DMS114 treated with DMSO at 0.1 percent for 48 hours (cell line): ENCODE results near the gene OR6C1.
"Not testable (repeated sequence)": the region's sequence is repeated elsewhere in the genome, so short reads cannot be mapped to it uniquely, and the experiment has no call there.

ENCODE experiments used
- DNase-seq: peaks from one replicate; lab custom pipeline; 2025; ENCODE audit not compliant: unreplicated experiment; lab: John Stamatoyannopoulos, UW

Gene OR6C1

DNA sequence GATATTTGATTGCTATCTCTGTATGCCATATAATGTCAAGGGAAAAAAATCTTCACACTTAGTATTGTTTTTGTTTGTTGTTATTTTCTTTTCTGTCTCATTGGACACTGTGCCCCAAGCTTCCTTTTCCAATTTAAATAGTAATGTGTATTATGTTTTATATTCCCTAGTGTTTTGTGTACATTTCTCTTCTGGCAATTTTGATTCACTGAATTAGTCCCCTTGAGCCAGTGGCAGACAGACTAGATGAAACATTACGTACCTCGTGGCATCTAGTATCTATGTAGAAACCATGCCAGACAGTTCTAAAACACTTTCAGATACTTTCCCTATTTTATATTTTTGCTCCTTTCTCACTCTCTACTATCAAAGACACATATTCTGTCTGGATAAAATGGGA lies at the start of gene OR6C1:
TSS of gene OR6C1 (plus strand) at position 301 of the 400 bp plus-strand sequence. CDS start 6,257 bp downstream, outside the sequence.
- no peak for DNase-seq

- DNase-seq: no peak
These were observed 33.2 kb upstream of the OR6C1 start for GRCh38 chr12:55280991-55281390.

DNA sequence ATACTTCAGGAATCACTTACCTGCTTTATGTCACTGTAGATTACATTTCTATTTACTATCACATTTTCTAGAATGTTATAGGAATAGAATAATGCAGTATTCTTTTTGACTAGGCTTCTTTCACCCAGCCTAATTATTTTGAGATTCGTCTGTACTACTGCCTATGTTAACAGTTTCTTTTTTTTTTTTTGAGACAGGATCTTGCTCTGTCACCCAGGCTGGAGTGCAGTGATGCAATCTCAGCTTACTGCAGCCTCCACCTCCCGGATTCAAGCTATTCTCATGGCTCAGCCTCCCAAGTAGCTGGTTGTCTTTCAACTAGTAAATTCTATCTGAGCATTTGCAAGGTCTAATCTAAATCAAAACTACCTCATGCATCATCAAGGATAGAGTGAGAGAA lies 24.1 kb upstream of the OR6C1 start:
- no peak for DNase-seq

- DNase-seq: no peak
These were observed 17.7 kb upstream of the OR6C1 start, which contains the start of gene OR6C6 for GRCh38 chr12:55296469-55296868. TSS of gene OR6C6 (minus strand) at chr12:55296569. CDS start at chr12:55295232, 1,337 bp downstream.

GRCh38 chr12:55320201-55320600 lies 6.1 kb downstream of the OR6C1 start:
- DNase-seq: no peak

DNA sequence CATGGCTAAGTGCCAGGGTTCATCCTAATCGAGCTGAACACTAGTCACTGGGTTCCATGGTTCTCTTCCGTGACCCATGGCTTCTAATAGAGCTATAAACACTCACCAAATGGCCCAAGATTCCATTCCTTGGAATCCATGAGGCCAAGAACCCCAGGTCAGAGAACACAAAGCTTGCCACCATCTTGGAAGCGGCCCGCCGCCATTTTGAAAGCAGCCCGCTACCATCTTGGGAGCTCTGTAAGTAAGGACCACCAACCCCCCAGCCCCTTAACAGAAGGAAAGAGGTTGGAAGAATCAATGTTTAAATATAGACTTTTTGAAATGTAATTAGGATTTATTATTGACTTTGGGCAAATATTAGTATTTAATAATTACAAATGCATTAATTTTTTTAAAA lies 11.7 kb downstream of the OR6C1 start:
- not testable (repeated sequence) for DNase-seq

DNA sequence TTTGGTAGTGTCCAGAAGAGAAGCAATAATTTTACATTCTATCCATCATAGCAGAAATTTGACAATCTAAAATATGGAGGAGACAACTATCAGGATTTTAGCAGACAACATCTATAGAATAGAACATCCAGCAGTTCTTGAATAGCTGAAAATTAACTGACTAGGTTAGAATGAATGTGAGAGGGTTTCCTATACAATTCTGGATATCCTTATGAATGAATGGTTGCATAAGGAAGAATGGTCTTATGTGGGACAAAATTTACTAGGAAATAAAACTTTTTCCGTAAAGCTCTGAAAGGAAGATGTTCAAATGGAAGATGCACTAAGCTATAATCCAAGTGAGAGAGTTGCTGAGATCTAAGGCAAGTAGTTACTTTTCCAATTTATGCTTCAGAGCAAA lies 16.3 kb downstream of the OR6C1 start, which contains the start of gene OR6C3:
TSS of gene OR6C3 (plus strand) at position 301 of the 400 bp plus-strand sequence. CDS start 955 bp downstream, outside the sequence.
- no peak for DNase-seq

DNA sequence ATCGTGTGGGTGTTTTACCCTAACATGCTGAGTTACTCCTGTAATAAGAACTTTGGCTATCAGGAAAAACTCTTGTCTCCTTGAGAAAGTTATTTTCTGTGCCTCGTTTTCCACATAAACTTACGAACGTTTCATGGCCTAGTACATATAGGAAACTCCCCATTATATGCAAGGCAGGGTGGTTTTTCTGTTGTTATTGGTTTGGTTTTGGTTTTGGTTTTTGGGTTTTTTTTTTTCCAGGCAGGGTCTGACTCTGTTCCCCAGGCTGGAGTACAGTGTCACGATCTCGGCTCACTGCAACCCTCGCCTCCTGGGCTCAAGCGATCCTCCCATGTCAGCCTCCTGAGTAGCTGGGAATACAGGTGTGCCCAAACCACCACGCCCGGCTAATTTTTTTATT lies 21.9 kb downstream of the OR6C1 start:
- no peak for DNase-seq

- not testable (repeated sequence) for DNase-seq
These were observed 41.2 kb downstream of the OR6C1 start for GRCh38 chr12:55355338-55355737.

DNA sequence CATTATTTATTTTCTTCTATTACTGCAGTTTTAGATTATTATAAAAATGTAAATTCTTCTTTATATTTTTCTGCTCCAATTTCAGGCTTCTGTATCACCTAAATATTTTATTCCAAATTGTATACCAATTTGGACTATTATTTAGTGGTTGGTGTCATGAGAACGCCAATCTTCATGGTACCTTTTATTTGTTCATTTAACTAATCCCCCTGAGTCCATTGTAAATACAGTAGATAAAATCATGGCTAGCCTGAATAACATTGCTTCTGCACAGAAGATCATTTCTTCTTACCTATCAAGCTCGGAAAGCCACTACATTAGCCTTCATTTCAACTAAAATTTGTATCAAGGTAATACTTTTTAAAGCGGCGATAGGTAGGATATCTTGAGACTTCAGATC lies 48.5 kb downstream of the OR6C1 start, which contains the start of gene OR6C75:
TSS of gene OR6C75 (plus strand) at position 301 of the 400 bp plus-strand sequence. CDS start 2,136 bp downstream, outside the sequence.
- DNase-seq: no peak

DNA sequence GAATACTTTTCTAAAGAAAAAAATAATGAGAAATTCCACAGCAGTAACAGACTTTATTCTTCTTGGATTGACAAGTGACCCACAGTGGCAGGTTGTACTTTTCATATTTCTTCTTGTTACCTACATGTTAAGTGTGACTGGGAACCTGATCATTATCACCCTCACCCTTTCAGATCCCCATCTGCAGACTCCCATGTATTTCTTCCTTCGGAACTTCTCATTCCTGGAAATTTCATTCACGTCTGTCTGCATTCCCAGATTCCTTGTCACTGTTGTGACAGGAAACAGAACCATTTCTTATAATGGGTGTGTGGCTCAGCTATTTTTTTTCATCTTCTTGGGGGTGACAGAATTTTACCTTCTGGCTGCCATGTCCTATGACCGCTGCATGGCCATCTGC lies 50.9 kb downstream of the OR6C1 start:
- DNase-seq: no peak
